SU-DHL-6 (cell line): ENCODE data around the gene EMILIN2.

Experiments
- H2AFZ ChIP-seq: fragments of 200-600 bp; sonication (generic); 2 replicates; pipeline ENCODE4 v1.6.1; 2014; ENCODE audit warnings: low read depth, mild to moderate bottlenecking, moderate library complexity, mixed read lengths, antibody characterized with exemption, low read length; ENCODE audit not compliant: severe bottlenecking
- H3F3A ChIP-seq: fragments of 200-600 bp; shearing (Covaris generic); 2 replicates; pipeline ENCODE4 v1.6.0; 2016; ENCODE audit warnings: antibody characterized with exemption, mild to moderate bottlenecking; ENCODE audit not compliant: insufficient read depth
- H3K27ac ChIP-seq: fragments of 200-600 bp; sonication (generic); 2 replicates; pipeline ENCODE4 v1.5.1; 2016; ENCODE audit warnings: low read depth, mild to moderate bottlenecking, low read length, moderate library complexity, mixed read lengths
- H3K27me3 ChIP-seq: fragments of 200-600 bp; sonication (generic), shearing (Covaris generic); 2 replicates; pipeline ENCODE4 v1.6.0; 2014; ENCODE audit warnings: mild to moderate bottlenecking, low read length
- H3K36me3 ChIP-seq: fragments of 200-600 bp; sonication (generic); 2 replicates; pipeline ENCODE4 v1.6.1; 2014; ENCODE audit warnings: mild to moderate bottlenecking, low read length, mixed read lengths
- H3K4me2 ChIP-seq: fragments of 300-600, 200-600 bp; shearing (Covaris generic), sonication (generic); 2 replicates; pipeline ENCODE4 v1.6.0; 2014; ENCODE audit warnings: low read length, low read depth, mild to moderate bottlenecking; ENCODE audit not compliant: poor library complexity, severe bottlenecking
- H3K4me3 ChIP-seq: fragments of 200-600 bp; sonication (generic); 2 replicates; pipeline ENCODE4 v1.5.1; 2014; ENCODE audit warnings: antibody characterized with exemption, low read length, mild to moderate bottlenecking, mixed read lengths; ENCODE audit not compliant: insufficient read depth, poor library complexity, severe bottlenecking
- H3K79me2 ChIP-seq: fragments of 200-600 bp; sonication (generic); 2 replicates; pipeline ENCODE4 v1.6.1; 2014; ENCODE audit warnings: mild to moderate bottlenecking, low read length, moderate library complexity; ENCODE audit not compliant: insufficient read depth
- H3K9ac ChIP-seq: fragments of 200-600 bp; sonication (generic); 2 replicates; pipeline ENCODE4 v1.7.0; 2014; ENCODE audit warnings: mild to moderate bottlenecking, low read length
- H3K9me2 ChIP-seq: fragments of 200-600 bp; sonication (generic); replicated peaks from 2 replicates; pipeline ENCODE4 v1.6.1; 2014; ENCODE audit warnings: low read length; ENCODE audit not compliant: insufficient read depth
- H3K9me3 ChIP-seq: fragments of 200-600 bp; sonication (generic); 2 replicates; pipeline ENCODE4 v1.6.1; 2014; ENCODE audit warnings: low read length, mixed read lengths; ENCODE audit not compliant: insufficient read depth
- H4K20me1 ChIP-seq: fragments of 200-600 bp; sonication (generic); 2 replicates; pipeline ENCODE4 v1.6.1; 2014; ENCODE audit warnings: low read depth, mild to moderate bottlenecking, antibody characterized with exemption, low read length, moderate library complexity, mixed read lengths
- EZH2phosphoT487 ChIP-seq: fragments of 200-600 bp; sonication (generic), shearing (Covaris generic); conservative IDR thresholded peaks from 2 replicates; pipeline ENCODE4 v1.6.1; 2018; ENCODE audit warnings: mild to moderate bottlenecking, antibody characterized with exemption, low read length, moderate library complexity, mixed read lengths
- TF ChIP-seq, protein P1 (sequence below): fragments of 200-600 bp; sonication (generic); IDR thresholded peaks from one replicate; pipeline ENCODE4 v1.5.1; 2017; ENCODE audit warnings: antibody characterized with exemption, mild to moderate bottlenecking, low read length, moderate library complexity; ENCODE audit not compliant: insufficient read depth, poor library complexity, severe bottlenecking

Gene EMILIN2

GRCh38 chr18:2963048-2963447 is 116.2 kb downstream of the EMILIN2 start:
- Histone ChIP-seq H3K9me3 (no peaks in the 10 kb centered on the region), H4K20me1 (peaks cover 5% of the 10 kb centered on the region; the same call in 1 of the 2 replicates), H3F3A (peaks cover 4% of the 10 kb centered on the region; the same call in 1 of the 2 replicates), H3K27ac (no peak overlapping the region), H3K9ac (no peak overlapping the region), H3K9me2 (no peaks in the 10 kb centered on the region), H3K79me2 (peaks cover 18% of the 10 kb centered on the region; the same call in 1 of the 2 replicates), H3K4me3 (no peak overlapping the region), H3K36me3 (peaks cover 5% of the 10 kb centered on the region; the same call in 1 of the 2 replicates), H3K27me3 (no peaks in the 10 kb centered on the region), H3K4me2 (no peak overlapping the region), H2AFZ (no peak overlapping the region)
- TF ChIP-seq, protein P1, sequence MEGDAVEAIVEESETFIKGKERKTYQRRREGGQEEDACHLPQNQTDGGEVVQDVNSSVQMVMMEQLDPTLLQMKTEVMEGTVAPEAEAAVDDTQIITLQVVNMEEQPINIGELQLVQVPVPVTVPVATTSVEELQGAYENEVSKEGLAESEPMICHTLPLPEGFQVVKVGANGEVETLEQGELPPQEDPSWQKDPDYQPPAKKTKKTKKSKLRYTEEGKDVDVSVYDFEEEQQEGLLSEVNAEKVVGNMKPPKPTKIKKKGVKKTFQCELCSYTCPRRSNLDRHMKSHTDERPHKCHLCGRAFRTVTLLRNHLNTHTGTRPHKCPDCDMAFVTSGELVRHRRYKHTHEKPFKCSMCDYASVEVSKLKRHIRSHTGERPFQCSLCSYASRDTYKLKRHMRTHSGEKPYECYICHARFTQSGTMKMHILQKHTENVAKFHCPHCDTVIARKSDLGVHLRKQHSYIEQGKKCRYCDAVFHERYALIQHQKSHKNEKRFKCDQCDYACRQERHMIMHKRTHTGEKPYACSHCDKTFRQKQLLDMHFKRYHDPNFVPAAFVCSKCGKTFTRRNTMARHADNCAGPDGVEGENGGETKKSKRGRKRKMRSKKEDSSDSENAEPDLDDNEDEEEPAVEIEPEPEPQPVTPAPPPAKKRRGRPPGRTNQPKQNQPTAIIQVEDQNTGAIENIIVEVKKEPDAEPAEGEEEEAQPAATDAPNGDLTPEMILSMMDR: no peak
- TF ChIP-seq EZH2phosphoT487: no peak

DNA sequence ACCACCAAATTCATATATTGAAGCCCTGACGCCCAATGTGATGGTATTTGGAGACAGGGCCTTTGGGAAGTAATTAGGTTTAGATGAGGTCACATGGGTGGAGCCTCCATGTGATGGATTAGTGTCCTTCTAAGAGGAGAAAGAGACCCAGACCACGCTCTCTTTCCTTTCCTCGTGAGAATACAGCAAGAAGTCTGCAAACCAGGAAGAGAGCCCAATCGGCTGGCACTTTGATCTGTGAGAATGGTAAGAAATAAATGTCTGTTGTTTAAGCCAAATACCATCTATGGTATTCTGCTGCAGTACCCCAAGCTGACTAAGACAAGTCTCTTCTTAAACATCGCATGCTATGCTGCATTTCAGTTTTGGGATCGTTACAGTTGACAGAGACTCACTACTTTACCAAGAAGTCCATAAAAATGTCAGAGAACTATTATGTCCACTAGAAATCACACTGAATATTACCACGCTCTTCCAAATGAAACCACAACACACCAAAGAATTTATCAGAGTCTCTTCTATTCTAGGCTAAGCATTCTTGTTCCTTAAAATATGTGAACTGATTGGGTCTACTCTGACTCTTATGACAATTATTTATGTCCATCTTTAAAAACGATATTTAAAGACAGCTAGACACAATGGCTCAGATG is 117.7 kb downstream of the EMILIN2 start:
- no peak overlapping the region for H3K9ac ChIP-seq
- peaks cover 2% of the 10 kb centered on the region; the same call in 1 of the 2 replicates for H3K36me3 ChIP-seq
- H3K4me2 ChIP-seq: no peak overlapping the region
- no peak overlapping the region for H3K4me3 ChIP-seq
- TF ChIP-seq, protein P1: no peak
- no peak for TF ChIP-seq EZH2phosphoT487
- no peaks in the 10 kb centered on the region for H3K9me2 ChIP-seq
- peaks cover 21% of the 10 kb centered on the region; the same call in 1 of the 2 replicates for H3K79me2 ChIP-seq
- H3K27ac ChIP-seq: no peak overlapping the region
- H3F3A ChIP-seq: peaks cover 4% of the 10 kb centered on the region; the same call in 1 of the 2 replicates
- no peaks in the 10 kb centered on the region for H3K27me3 ChIP-seq
- no peaks in the 10 kb centered on the region for H3K9me3 ChIP-seq
- H2AFZ ChIP-seq: no peak overlapping the region
- peaks cover 5% of the 10 kb centered on the region; the same call in 1 of the 2 replicates for H4K20me1 ChIP-seq
